ENCODE data around the gene CNOT1.

DNA sequence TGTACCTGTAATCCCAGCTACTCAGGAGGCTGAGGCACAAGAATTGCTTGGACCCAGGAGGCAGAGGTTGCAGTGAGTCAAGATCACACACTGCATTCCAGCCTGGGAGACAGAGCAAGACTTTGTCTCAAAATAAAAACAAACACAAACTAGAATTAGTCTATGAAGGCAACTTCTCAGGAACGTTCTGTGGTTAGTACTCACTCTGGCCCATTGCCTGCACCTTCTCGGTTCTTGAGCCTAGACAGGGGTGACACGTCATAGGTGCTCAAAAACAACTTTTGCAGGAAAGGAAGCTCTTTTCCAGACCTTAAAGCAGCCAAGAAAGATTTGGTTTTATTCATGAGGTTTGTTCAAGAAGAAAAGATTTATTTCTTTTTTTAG, 22.3 kb upstream of the CNOT1 start:
- TF ChIP-seq, protein P1, sequence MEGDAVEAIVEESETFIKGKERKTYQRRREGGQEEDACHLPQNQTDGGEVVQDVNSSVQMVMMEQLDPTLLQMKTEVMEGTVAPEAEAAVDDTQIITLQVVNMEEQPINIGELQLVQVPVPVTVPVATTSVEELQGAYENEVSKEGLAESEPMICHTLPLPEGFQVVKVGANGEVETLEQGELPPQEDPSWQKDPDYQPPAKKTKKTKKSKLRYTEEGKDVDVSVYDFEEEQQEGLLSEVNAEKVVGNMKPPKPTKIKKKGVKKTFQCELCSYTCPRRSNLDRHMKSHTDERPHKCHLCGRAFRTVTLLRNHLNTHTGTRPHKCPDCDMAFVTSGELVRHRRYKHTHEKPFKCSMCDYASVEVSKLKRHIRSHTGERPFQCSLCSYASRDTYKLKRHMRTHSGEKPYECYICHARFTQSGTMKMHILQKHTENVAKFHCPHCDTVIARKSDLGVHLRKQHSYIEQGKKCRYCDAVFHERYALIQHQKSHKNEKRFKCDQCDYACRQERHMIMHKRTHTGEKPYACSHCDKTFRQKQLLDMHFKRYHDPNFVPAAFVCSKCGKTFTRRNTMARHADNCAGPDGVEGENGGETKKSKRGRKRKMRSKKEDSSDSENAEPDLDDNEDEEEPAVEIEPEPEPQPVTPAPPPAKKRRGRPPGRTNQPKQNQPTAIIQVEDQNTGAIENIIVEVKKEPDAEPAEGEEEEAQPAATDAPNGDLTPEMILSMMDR (IDR thresholded peaks at IDR 0.05; ENCODE audit: low read depth, low read length, poor library complexity, severe bottlenecking): no peak
- TF ChIP-seq EZH2phosphoT487 (IDR thresholded peaks at IDR 0.05; ENCODE audit: borderline replicate concordance, low read length): no peak

Measured in DOHH2 (cell line).